HepG2 (cell line): ENCODE data around the gene FANCE. TPM values are rescaled to one million over a fixed set of nuclear protein-coding genes. Genes with fewer than 3 reads are reported as not detected.

Experiments
- BRF2 ChIP-seq: sonication (generic); formaldehyde crosslinking; IDR thresholded peaks from 2 replicates; pipeline ENCODE4 v1.8.1; 2022; ENCODE audit warnings: mild to moderate bottlenecking, missing genetic modification reagents
- CHD4 ChIP-seq: fragments of 200-600 bp; sonication (generic); IDR thresholded peaks from 2 replicates; pipeline ENCODE4 v1.7.0; 2017; ENCODE audit warnings: mild to moderate bottlenecking, low read length, borderline replicate concordance
- DBP ChIP-seq: sonication (generic); formaldehyde crosslinking; IDR thresholded peaks from 2 replicates; pipeline ENCODE4 v1.4.0; 2020; ENCODE audit warnings: missing genetic modification reagents; ENCODE audit errors: not compliant biosample characterization
- ELF3 ChIP-seq: IDR thresholded peaks from 2 replicates; pipeline ENCODE4 v1.6.1; 2016; ENCODE audit warnings: missing genetic modification reagents, missing compliant biosample characterization
- FOXJ3 ChIP-seq: sonication (generic); formaldehyde crosslinking; IDR thresholded peaks from 2 replicates; pipeline ENCODE4 v1.4.0; 2020; ENCODE audit warnings: missing genetic modification reagents, mild to moderate bottlenecking, borderline replicate concordance
- HNF1A ChIP-seq, 2 experiments: sonication (generic) in 1 of 2; formaldehyde crosslinking in 1 of 2; IDR thresholded peaks; 2 replicates each; pipeline versions ENCODE4 v1.4.0 to v1.6.1; 2016 to 2020; ENCODE audit warnings: borderline replicate concordance in 1 of 2, low read depth in 1 of 2, mild to moderate bottlenecking in 1 of 2, missing genetic modification reagents in 1 of 2
- HNRNPL ChIP-seq: fragments of 200-400 bp; formaldehyde crosslinking; IDR thresholded peaks from 2 replicates; pipeline ENCODE4 v1.6.1; 2017; ENCODE audit warnings: mild to moderate bottlenecking, low read depth, low read length
- MTA3 ChIP-seq: sonication (generic); formaldehyde crosslinking; IDR thresholded peaks from 2 replicates; pipeline ENCODE4 v1.4.0; 2020; ENCODE audit warnings: missing genetic modification reagents
- RXRB ChIP-seq: IDR thresholded peaks from 2 replicates; pipeline ENCODE4 v1.6.1; 2016; ENCODE audit warnings: borderline replicate concordance, missing genetic modification reagents, missing compliant biosample characterization
- SRF ChIP-seq: IDR thresholded peaks from 2 replicates; pipeline ENCODE4 v1.6.1; 2011; ENCODE audit warnings: mild to moderate bottlenecking, low read depth, low read length, moderate library complexity
- SRSF9 ChIP-seq: fragments of 200-400 bp; formaldehyde crosslinking; IDR thresholded peaks from 2 replicates; pipeline ENCODE4 v1.6.1; 2018; ENCODE audit warnings: borderline replicate concordance, mild to moderate bottlenecking, low read depth, low read length; ENCODE audit not compliant: insufficient read depth, poor library complexity, severe bottlenecking
- TARDBP ChIP-seq: sonication (generic); formaldehyde crosslinking; IDR thresholded peaks from 2 replicates; pipeline ENCODE4 v1.8.0; 2022; ENCODE audit warnings: mild to moderate bottlenecking, missing genetic modification reagents
- ZKSCAN8 ChIP-seq: IDR thresholded peaks from 2 replicates; pipeline ENCODE4 v1.6.1; 2016; ENCODE audit warnings: borderline replicate concordance, missing genetic modification reagents, missing compliant biosample characterization
- ZNF142 ChIP-seq: sonication (generic); formaldehyde crosslinking; IDR thresholded peaks from 2 replicates; pipeline ENCODE4 v1.4.0; 2020; ENCODE audit warnings: missing genetic modification reagents
- ZNF264 ChIP-seq: sonication (generic); formaldehyde crosslinking; IDR thresholded peaks from 2 replicates; pipeline ENCODE4 v1.4.0; 2020; ENCODE audit warnings: missing genetic modification reagents
- ZNF7 ChIP-seq: IDR thresholded peaks from 2 replicates; pipeline ENCODE4 v1.6.1; 2016; ENCODE audit warnings: missing biosample characterization, missing genetic modification reagents
- polyA plus RNA-seq, 8 experiments: library from polyadenylated mRNA; depleted of rRNA in 3 of 8; stranded (reverse) in 7 of 8; unstranded in 1 of 8; fragments of >200 nt; fragmentation: Illumina TruSeq in 4 of 8; extraction: Trizol in 4 of 8; gene quantifications; 2 replicates each; pipeline versions ENCODE4 v1.2.1 to v1.2.3, GENCODE V29; 2011 to 2016; ENCODE audit warnings: low read depth in 4 of 8, missing spikeins in 1 of 8, mixed read lengths in 1 of 8; ENCODE audit not compliant: insufficient read depth in 1 of 8
- total RNA-seq, 5 experiments: library from RNA; depleted of rRNA; stranded (reverse); fragments of >200 nt; fragmentation: Illumina TruSeq; extraction: Trizol; gene quantifications; 2 replicates each; pipeline ENCODE4 v1.2.3, GENCODE V29; 2016; ENCODE audit warnings: low read depth in 1 of 5
- TF ChIP-seq, protein P1 (sequence below): IDR thresholded peaks from 2 replicates; pipeline ENCODE4 v1.6.1; 2012; ENCODE audit warnings: inconsistent platforms

FANCE gene
- total and polyA plus RNA-seq, 2 of the 13 experiments (the other 11 are each of a cell fraction or from before 2014, with no cell fraction given) = 7.1 to 11.2 TPM

- no peak for TF ChIP-seq CHD4
- 0 out of 2 replicates have a peak, but pooled peaks have one; percentile 10 for TF ChIP-seq TARDBP
- TF ChIP-seq ZNF264 (CRISPR knock-in tag) = 0 out of 2 replicates have a peak, but pooled peaks have one; percentile 3
- TF ChIP-seq RXRB (CRISPR knock-in tag) = no peak
- TF ChIP-seq, protein P1, sequence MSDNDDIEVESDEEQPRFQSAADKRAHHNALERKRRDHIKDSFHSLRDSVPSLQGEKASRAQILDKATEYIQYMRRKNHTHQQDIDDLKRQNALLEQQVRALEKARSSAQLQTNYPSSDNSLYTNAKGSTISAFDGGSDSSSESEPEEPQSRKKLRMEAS = peak; percentile 41; the same call in 1 of the 2 replicates
- no peak for TF ChIP-seq DBP (CRISPR knock-in tag)
- no peak for TF ChIP-seq SRSF9
- TF ChIP-seq BRF2 = 0 out of 2 replicates have a peak, but pooled peaks have one; percentile 9
- TF ChIP-seq ZNF142 (CRISPR knock-in tag) = no peak
- no peak; the same call in 1 of the 2 replicates for TF ChIP-seq HNF1A (IDR thresholded peaks at IDR 0.05; ENCODE audit: low read depth)
- peak; percentile 57; the same call in 1 of the 2 replicates for TF ChIP-seq HNF1A (CRISPR knock-in tag; IDR thresholded peaks at IDR 0.05; ENCODE audit: borderline replicate concordance)
- no peak for TF ChIP-seq ZNF7 (CRISPR knock-in tag)
- TF ChIP-seq FOXJ3 (CRISPR knock-in tag) = 0 out of 2 replicates have a peak, but pooled peaks have one; percentile 4
- no peak for TF ChIP-seq MTA3 (CRISPR knock-in tag)
- no peak for TF ChIP-seq SRF
- TF ChIP-seq ELF3 (CRISPR knock-in tag) = 0 out of 2 replicates have a peak, but pooled peaks have one; percentile 7
- TF ChIP-seq ZKSCAN8 = no peak
- no peak for TF ChIP-seq HNRNPL
Measured at GRCh38 chr6:35402856-35403191, 49.3 kb upstream of the FANCE start (continued).
